Ovary (tissue), 3 donors: ENCODE measurements around the gene ANGPTL1.

ENCODE experiments used
- CTCF ChIP-seq, 3 donors: fragments of 450-650 bp in 2 of 3; fragments of 200-600 bp in 1 of 3; IDR thresholded peaks; one replicate each; pipeline versions ENCODE4 v1.5.1 to v1.8.0; 2016 to 2022; ENCODE audit warnings: antibody characterized with exemption in 3 of 3, mild to moderate bottlenecking in 1 of 3
- EP300 ChIP-seq: sonication (generic); formaldehyde crosslinking; IDR thresholded peaks from one replicate; pipeline ENCODE4 v1.6.1; 2017; ENCODE audit warnings: antibody characterized with exemption
- POLR2A ChIP-seq: fragments of 450-650 bp; IDR thresholded peaks from one replicate; pipeline ENCODE4 v1.6.1; 2017; ENCODE audit warnings: antibody characterized with exemption, mild to moderate bottlenecking, moderate library complexity
- donor health status: DM: no; HTN: no; CAD: no.

- TF ChIP-seq CTCF (IDR thresholded peaks at IDR 0.05) (no peak), POLR2A (no peak), EP300 (no peak)
These were observed at the start of gene ANGPTL1 for GRCh38 chr1:178870944-178871343.
